SK-N-SH (cell line): ENCODE results near the gene UBAP2L.
A peak's percentile ranks its signal among the peaks of the same experiment; 100 is the strongest.

ENCODE experiments used
- ELF1 ChIP-seq: IDR thresholded peaks from 2 replicates; pipeline ENCODE4 v1.4.0; 2012
- EP300 ChIP-seq, 2 experiments: IDR thresholded peaks; 2 replicates each; pipeline versions ENCODE4 v1.4.0 to v1.6.1; 2012; ENCODE audit warnings: borderline replicate concordance in 1 of 2, low read depth in 1 of 2, low read length in 1 of 2
- EZH2phosphoT487 ChIP-seq: fragments of 200-600 bp; sonication (generic); IDR thresholded peaks from 2 replicates; pipeline ENCODE4 v1.6.1; 2017; ENCODE audit warnings: low read depth, mixed run types, mild to moderate bottlenecking, antibody characterized with exemption, moderate library complexity, borderline replicate concordance
- FOXM1 ChIP-seq: IDR thresholded peaks from 2 replicates; pipeline ENCODE4 v1.4.0; 2012; ENCODE audit warnings: low read depth, mild to moderate bottlenecking
- GABPA ChIP-seq: IDR thresholded peaks from 2 replicates; pipeline ENCODE4 v1.4.0; 2012; ENCODE audit warnings: low read depth, mild to moderate bottlenecking
- POLR2AphosphoS5 ChIP-seq: IDR thresholded peaks from 2 replicates; pipeline ENCODE4 v1.6.1; 2012; ENCODE audit warnings: low read depth, low read length
- RAD21 ChIP-seq: IDR thresholded peaks from 2 replicates; pipeline ENCODE4 v1.6.1; 2012; ENCODE audit warnings: mild to moderate bottlenecking, low read length
- RFX5 ChIP-seq: IDR thresholded peaks from 2 replicates; pipeline ENCODE4 v1.6.1; 2012; ENCODE audit warnings: mild to moderate bottlenecking, improper control_type of control experiment, low read length
- TCF12 ChIP-seq: IDR thresholded peaks from 2 replicates; pipeline ENCODE4 v1.4.0; 2012
- YY1 ChIP-seq: IDR thresholded peaks from 2 replicates; pipeline ENCODE4 v1.4.0; 2012; ENCODE audit warnings: low read depth, mild to moderate bottlenecking
- TF ChIP-seq, protein P1 (sequence below): fragments of 200-600 bp; sonication (generic); IDR thresholded peaks from 2 replicates; pipeline ENCODE4 v1.6.1; 2017; ENCODE audit warnings: antibody characterized with exemption, mild to moderate bottlenecking, moderate library complexity
- TF ChIP-seq, protein P2 (sequence below): fragments of 150-350 bp; IDR thresholded peaks from 2 replicates; pipeline ENCODE4 v1.6.1; 2017; ENCODE audit warnings: antibody characterized with exemption, low read length, low read depth, borderline replicate concordance
- TF ChIP-seq, protein P3 (sequence below): IDR thresholded peaks from 2 replicates; pipeline ENCODE4 v1.4.0; 2012; ENCODE audit warnings: low read depth

DNA sequence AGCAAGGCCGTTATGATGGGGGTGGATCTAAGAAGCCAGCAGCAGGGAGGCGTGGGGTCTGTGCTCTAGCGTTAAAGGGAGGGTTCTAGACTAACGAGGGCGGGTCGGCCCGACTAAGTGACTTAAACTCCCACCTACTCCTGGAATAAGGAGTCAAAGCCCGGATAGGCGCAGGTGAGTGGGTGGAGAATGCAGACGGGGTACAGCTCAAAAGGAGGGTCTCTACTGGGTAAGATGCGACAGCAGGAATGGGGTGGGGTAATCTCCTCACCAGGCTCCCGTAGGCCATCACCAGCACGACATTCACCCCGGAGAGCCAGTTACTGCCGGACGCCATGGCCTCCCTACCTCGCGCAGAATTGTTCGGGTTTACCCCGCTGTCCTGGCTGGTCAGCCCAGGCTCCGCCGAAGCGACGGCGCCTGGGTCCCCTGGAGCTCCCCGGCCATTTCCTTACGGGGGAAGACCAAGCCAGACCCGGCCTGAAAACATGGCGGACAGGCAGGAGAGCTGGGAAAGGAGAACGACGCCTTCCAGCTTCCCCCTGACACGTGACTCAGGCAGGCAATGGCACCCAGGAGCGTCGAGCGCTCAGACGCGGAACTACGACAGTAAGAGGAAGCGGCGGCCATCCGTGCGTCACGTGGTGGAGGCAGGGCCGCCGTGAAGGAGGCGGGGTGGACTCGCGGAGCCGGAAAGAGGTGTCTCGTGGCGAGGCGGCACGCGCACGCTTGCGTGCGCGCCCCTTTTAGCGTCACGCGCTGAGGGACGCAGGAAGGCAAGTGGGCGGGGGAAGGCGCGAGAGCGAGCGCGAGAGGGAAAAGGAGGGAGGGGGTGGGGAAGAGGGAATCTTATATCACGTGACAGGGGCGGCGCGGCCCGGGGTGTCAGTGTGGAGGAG lies at the start of gene UBAP2L:
- TF ChIP-seq RFX5 (no peak; the same call in 1 of the 2 replicates), TCF12 (peak; percentile 27; the same call in 1 of the 2 replicates), EZH2phosphoT487 (no peak), FOXM1 (no peak), EP300 (IDR thresholded peaks at IDR 0.05; ENCODE audit: borderline replicate concordance in 1 of 2, low read depth in 1 of 2, low read length in 1 of 2) (no peak), YY1 (peak; percentile 96), POLR2AphosphoS5 (peak; percentile 77), RAD21 (no peak), GABPA (peak; percentile 77), ELF1 (peak; percentile 94)
- TF ChIP-seq, protein P1, sequence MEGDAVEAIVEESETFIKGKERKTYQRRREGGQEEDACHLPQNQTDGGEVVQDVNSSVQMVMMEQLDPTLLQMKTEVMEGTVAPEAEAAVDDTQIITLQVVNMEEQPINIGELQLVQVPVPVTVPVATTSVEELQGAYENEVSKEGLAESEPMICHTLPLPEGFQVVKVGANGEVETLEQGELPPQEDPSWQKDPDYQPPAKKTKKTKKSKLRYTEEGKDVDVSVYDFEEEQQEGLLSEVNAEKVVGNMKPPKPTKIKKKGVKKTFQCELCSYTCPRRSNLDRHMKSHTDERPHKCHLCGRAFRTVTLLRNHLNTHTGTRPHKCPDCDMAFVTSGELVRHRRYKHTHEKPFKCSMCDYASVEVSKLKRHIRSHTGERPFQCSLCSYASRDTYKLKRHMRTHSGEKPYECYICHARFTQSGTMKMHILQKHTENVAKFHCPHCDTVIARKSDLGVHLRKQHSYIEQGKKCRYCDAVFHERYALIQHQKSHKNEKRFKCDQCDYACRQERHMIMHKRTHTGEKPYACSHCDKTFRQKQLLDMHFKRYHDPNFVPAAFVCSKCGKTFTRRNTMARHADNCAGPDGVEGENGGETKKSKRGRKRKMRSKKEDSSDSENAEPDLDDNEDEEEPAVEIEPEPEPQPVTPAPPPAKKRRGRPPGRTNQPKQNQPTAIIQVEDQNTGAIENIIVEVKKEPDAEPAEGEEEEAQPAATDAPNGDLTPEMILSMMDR = no peak
- TF ChIP-seq, protein P2, sequence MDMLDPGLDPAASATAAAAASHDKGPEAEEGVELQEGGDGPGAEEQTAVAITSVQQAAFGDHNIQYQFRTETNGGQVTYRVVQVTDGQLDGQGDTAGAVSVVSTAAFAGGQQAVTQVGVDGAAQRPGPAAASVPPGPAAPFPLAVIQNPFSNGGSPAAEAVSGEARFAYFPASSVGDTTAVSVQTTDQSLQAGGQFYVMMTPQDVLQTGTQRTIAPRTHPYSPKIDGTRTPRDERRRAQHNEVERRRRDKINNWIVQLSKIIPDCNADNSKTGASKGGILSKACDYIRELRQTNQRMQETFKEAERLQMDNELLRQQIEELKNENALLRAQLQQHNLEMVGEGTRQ = peak; percentile 95
- TF ChIP-seq, protein P3, sequence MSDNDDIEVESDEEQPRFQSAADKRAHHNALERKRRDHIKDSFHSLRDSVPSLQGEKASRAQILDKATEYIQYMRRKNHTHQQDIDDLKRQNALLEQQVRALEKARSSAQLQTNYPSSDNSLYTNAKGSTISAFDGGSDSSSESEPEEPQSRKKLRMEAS = peak; percentile 99
